Stimulated activated CD8-positive, alpha-beta memory T cell treated with anti-CD3 and anti-CD28 coated beads, Interleukin-2, amount 100 ng/mL, for 1 hour (primary cell): Measurements from ENCODE around the gene CDNF.
"Not testable (repeated sequence)": the region's sequence is repeated elsewhere in the genome, so short reads cannot be mapped to it uniquely, and the experiment has no call there.

Source experiments
- DNase-seq, 2 donors: peaks; one replicate each; pipeline ENCODE4 v3.0.0-alpha.2; 2020; ENCODE audit warnings: low read depth in 2 of 2

The CDNF gene

DNA sequence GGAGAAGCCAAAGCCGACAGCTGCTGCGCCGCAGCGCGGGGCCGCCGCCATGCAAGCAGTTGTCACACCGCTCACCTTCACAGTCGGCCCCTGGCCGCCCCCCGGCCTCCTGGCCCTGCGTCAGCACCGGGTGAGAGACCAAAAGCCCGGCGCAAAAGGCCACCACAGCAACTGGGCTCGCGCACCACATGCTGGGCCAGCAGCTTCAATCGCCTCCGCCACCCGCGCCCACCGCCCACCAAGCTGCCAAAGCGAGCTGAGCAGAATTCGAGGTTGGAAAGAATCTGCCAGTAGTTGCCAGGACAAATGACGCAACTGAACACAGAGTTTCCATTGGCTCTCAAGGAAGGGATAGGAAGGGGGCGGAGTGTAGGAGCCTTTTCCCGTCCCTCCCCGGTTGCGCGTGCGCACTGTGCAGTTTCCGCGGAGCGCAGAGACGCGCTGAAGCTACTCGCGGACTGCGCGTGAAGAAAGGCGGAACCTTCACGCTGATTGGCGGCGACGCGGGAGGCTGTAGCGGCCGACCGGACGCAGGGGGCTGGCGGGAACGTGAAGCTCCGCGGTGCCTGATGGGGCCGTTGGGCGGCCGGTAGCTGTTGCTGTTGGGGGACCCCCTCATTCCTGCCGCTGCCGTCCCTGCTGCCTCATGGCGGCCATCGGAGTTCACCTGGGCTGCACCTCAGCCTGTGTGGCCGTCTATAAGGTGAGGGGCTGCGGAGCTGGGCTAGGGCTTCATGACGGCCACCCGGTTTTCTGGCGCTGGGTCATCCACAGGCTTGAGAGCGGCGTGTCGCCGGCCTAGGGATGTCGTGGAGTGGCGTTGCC lies at the start of gene CDNF, which contains the start of the genes HSPA14 and MSANTD7:
Gene CDNF, minus strand, starts transcription at position 281 of the 825 bp plus-strand sequence. Its CDS starts 91 bp downstream, at position 190.
Gene HSPA14, plus strand, starts transcription at position 550 of the 825 bp plus-strand sequence. Its CDS starts 97 bp downstream, at position 647.
Gene MSANTD7, plus strand, starts transcription at position 550 of the 825 bp plus-strand sequence. CDS start 3,979 bp downstream, outside the sequence.
- peak; percentile 99 for DNase-seq

DNA sequence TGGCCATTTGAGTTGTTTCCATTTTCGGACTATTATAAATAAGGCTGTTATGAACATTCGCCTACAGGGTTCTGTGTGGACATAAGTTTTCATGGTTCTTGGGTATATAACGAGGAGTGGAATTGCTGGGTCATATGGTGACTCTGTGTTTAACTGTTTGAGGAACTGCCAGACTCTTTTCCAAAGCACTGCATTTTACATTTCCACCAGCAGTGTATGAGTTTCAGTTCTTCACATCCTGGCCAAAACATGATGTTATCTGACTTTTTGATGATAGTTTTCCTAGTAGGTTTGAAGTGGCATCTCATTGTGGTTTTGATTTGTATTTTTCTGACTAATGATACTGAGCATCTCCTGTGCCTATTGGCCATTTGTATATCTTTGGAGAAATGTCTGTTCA lies 46.2 kb upstream of the CDNF start:
- no peak for DNase-seq

DNA sequence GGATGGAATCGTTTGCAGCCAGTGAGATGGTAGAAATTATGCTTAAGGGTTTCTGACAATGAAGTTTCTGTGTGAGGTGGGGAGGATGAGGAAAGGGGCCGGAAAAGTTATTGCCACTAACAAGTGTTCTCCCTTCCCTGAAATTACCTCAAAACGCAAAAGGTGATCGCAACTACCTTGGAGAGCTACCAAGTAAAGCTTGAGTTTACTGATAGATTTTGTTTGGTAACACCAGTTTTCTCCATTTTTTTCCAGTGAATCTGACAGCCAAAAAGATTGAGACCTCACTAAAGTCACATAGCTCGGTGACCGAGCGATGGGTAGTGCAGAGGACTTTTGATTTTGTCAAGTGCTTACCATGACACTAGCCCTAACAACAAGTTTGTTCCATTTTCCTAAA lies 42.4 kb upstream of the CDNF start:
- no peak for DNase-seq

DNA sequence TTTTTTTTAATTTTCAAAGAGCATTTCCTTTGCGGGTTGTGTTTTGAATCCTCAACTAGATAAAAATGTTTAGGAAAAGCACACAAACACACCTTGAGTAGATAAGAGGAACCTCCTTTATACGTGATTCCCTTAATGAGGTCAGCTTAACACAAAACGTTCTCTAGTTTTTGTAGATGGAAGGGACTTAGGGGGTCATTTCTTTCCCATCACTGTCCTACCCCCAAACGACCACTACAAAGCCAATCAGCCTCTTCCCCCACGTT lies 42.0 kb upstream of the CDNF start:
- DNase-seq = no peak

DNA sequence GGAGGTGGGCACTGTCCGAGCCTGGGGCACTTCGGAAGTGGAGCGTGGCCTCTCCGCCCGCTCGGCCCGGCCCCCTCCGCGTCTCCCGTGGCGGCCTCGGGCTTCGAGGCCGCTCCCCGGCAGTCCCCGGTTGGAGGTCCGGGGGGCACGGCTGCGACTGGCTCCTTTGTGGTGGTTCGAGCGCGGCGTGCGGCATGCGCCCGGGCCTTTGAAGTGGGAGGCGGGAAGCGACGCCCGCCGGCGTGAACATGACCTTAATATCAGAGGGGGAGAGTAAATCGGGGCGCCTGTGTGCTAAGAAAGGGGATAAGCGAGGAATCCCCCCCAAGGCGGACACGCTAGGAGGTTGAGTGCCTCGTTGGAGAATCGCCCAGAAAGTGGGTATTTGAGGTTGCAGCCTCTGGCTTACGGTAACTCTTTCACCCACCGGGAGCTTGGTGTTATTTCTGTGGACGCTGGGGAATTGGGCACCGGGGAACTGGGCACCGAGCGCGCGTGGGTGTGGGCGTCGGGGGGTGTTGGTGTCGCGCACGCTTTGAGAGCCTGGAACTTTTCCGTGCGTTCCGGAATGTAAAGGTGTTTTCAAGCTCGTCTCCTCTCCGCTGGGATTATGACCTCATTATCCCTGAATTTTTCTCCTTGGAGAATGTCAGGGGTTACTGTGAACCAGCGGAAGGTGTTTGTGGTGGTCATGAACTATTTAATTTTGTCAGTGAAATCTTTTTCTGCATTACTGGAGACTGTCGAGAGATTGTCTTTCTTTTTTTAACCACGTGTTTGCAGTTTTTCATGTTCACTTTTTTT lies 41.5 kb upstream of the CDNF start:
- DNase-seq = peak; percentile 1 to 3

DNA sequence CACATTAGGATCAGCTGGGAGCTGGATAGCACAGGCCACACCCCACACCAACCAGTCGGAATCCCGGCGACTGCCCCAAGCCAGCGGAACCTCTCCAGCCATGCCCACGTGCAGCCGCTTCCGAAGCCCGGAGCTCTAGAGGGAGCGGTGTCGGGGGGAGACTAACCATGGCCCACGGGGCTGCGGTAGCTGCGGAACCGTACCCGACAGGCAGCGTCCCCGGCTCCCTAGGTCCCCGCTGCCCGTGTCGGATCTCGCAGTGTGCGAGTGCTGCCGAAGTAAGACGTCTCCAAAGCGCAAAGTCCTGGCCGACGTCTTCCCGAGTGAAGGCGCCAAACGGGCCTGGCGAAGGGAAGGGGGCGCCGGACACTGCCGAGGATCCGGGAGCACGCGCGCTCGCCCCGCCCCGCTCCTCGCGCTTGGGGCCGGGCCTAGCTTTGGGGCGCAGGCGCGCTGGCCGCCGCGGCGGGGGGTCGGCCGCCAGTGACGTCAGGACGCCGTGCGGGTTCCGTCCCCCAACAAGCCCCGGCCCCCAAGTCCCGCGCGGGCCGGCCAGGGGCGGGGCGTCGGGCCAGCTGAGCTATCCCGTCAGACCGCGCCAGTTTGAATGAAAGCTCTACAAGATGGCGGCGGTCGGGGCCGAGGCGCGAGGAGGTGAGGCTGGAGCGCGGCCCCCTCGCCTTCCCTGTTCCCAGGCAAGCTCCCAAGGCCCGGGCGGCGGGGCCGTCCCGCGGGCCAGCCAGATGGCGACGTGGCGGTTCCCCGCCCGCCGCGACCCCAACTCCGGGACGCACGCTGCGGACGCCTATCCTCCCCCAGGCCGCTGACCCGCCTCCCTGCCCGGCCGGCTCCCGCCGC lies 40.7 kb upstream of the CDNF start, which contains the start of gene SUV39H2:
Gene SUV39H2, plus strand, starts transcription at position 601 of the 858 bp plus-strand sequence. Its CDS starts 23 bp downstream, at position 624.
- peak; percentile 85 to 86 for DNase-seq

DNA sequence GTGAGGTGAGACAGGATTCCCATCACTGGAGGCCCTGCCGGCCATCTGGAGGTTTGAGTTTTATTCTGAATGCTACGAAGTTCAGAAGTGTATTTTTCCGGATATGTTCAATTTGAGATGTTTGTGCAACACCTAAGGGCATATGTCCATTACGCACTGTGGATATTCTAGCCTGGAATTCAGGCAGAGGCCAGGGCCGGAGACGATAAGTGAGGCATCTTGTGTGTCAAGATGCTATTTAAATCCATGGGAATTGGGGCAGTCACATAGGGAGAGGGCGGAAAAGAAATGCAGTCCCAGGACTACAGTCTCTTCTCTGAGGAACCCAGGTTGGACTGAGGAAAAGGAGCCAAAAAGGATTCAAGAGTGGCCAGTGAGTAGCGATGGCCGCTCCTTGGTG lies 38.9 kb upstream of the CDNF start:
- no peak for DNase-seq

DNA sequence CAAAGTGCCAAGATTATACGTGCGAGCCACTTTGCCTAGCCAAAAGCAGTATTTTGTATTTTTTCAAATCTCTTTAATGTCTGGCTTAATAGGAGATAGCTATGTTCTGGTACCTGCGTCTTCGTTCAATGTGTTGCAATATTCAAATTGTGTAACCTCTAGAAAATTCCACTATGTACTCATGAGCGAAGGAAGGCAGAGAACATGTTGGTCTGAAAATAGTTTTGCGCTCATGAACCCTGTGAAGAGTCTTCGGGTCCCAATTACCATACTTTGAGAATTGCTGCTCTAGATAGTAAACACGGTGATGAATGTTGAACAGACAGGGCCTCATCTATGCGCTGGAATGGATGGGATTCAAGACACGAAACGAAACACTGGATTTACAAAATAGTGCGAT lies 38.1 kb upstream of the CDNF start:
- DNase-seq = no peak

DNA sequence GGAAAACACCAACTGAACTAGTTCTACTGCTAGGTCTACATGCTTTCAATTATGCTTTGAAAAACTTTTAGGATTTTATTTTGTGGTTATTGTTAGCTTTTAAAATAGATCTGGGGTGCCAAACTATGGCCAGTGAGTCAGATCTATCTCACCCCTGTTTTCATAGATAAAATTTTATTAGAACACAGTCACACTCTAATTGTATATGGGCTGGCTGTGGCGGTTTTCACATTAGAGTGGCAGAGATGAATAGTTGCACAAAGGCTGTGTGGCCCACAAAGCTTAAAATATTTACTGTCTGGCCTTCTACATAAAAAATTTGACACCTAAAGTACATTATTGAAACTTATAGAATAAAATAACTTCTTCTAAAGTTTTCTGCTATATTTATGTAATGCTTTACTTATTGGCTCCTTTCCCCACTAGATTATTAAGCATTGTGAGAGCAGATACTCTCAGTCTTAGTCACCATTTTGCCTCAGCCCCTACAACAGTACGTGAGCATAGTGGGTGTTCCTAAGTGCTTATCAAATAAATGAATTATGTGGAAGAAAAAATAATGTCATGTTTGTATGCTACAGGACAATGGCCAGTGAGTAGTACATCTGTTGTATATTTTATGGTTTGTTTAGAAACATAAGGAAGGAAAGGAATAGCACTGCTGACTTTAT lies 35.4 kb upstream of the CDNF start:
- DNase-seq = no peak

DNA sequence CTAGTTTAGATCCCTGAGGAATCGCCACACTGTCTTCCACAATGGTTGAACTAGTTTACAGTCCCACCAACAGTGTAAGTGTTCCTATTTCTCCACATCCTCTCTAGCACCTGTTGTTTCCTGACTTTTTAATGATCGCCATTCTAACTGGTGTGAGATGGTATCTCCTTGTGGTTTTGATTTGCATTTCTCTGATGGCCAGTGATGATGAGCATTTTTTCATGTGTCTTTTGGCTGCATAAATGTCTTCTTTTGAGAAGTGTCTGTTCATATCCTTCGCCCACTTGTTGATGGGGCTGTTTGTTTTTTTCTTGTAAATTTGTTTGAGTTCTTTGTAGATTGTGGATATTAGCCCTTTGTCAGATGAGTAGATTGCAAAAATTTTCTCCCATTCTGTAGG lies 27.0 kb upstream of the CDNF start:
- DNase-seq = not testable (repeated sequence)

DNA sequence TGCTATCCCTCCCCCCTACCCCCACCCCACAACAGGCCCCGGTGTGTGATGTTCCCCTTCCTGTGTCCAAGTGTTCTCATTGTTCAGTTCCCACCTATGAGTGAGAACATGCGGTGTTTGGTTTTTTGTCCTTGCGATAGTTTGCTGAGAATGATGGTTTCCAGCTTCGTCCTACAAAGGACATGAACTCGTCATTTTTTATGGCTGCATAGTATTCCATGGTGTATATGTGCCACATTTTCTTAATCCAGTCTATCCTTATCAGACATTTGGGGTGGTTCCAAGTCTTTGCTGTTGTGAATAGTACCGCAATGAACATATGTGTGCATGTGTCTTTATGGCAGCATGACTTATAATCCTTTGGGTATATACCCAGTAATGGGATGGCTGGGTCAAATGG lies 26.6 kb upstream of the CDNF start:
- not testable (repeated sequence) for DNase-seq

DNA sequence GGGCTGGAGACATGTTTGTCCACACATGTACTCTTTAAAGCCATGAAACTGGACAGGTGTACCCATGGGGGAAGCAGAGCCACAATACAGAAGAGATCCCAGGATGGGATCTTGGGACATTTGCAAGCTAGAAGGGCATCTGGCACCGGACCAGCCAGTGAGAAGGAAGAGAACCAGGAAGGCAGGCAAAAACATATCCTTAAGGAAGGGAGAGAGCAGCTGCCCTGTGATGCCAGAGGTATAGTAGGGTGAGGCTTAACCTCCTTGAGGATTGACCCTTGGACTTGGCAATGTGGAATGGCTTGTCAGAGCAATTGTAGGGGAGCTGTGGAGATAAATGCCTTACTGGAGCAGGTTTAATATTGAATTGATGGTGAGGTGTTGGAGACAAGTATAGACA lies 23.0 kb upstream of the CDNF start:
- DNase-seq = no peak

DNA sequence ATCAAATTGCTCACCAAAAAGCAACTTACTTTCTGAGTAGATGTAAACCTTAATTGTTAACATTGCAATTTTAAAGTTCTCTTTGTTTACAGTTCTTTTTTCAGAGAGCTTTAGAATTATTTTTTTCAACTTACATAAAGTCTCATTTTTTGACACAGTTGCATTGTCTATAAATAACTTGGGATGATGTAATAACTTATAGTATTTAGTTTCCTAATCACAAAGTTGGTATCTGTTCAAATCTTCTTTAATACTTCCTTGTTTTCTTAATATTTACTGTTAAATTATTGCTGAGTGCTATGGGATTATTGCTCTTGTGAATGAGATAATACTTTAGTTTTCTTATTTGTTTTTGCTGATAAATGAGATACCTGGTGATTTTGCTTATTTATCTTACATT lies 21.9 kb upstream of the CDNF start:
- DNase-seq = no peak

DNA sequence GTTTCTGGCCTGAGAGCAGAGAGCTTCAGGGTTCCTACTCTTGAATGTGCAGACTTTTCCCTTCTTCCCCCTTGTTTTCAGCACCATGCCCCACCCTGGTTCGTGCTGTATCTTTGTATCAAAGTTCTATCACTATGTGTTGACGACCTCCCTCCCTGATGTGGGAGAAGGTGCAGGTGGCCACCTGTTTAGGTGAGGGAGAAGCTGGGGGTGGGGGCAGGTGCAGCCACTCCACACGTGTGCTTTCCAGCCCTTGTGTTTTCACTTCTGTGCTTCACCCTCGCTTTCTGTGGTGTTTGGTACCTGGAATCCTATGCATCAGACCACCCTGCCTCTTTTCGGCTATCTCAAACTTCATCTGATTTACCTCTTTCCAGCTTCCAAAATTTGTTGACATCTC lies 21.2 kb upstream of the CDNF start:
- no peak for DNase-seq

DNA sequence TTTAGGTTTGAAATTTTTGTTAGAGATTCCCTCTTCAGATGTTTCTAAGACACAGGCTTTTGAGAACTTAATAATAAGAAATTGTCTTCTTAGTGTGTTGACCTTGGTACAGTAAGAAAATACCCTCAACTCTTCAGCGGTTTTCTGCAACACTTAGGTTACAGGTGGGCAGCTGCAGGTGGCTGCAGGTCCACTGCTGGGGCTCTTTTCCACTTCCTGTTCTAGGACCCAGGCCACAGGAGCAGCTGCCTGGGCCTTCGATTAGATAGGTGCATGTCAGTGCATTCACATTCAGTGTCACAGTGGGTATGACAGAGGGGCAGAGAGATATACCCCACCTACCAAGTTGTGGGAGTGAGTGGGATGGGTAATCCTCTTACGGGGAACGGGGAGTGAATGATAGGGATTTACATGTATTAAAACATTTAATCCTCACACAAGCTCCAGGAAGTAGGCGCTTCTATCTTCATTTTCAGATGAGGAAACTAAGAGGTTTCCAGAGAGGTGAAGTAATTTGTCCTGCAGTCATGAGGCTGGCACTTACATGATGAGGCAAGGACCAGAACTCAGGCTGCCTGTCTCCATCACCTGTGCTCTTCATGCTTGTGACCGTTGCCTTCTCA lies 20.6 kb upstream of the CDNF start:
- no peak for DNase-seq

DNA sequence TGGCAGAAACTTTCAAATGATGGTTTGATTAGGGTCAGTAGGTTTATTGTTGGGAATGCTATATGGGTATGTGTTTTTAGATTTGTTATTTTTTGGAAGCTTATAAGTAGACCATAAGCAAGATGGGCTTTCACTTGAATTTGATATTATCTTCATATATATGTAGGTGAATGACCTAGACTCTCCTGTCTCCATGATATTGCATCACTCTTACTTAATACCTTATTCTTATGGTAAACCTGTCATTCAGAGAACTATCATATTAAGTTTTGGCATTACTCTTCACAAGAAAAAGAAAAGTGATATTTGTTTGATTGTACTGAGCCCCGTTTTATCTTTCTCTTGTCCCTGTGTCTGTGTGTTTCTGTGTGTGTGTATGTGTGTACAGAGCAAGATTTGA lies 17.6 kb upstream of the CDNF start:
- DNase-seq = no peak

DNA sequence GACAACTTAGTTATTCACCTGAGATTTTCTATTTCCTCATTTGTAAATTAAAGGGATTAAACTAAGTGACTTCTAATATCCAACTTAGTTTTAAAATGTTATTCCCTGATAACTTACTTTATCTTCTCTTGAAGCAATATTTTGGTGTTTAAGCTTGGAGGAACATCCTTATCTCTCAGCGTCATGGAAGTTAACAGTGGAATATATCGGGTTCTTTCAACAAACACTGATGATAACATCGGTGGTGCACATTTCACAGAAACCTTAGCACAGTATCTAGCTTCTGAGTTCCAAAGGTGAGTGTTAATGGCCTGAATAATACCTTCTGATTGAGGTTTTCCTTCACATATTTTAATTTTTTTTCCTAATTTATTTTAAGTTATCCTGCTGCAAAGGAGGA lies 14.4 kb upstream of the CDNF start:
- no peak for DNase-seq

DNA sequence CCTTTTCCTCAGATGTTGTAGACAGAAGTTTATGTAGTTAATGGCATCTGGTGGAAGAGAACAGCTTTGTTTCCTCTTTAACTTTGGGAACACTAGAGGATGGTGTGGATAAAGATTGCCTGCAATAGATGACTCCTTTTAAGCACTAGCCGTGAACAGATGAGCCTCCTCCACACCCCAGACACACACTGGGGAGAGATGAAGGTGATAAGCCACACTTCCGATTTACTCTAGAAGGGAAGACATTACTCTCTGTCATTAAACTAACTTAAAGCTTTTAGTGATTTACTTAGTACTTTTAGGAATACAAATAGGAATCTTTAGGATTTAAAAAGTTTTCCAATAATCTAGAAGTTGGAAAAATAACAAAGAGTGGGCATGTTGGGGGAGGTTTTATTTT lies 7.1 kb upstream of the CDNF start:
- DNase-seq = no peak

DNA sequence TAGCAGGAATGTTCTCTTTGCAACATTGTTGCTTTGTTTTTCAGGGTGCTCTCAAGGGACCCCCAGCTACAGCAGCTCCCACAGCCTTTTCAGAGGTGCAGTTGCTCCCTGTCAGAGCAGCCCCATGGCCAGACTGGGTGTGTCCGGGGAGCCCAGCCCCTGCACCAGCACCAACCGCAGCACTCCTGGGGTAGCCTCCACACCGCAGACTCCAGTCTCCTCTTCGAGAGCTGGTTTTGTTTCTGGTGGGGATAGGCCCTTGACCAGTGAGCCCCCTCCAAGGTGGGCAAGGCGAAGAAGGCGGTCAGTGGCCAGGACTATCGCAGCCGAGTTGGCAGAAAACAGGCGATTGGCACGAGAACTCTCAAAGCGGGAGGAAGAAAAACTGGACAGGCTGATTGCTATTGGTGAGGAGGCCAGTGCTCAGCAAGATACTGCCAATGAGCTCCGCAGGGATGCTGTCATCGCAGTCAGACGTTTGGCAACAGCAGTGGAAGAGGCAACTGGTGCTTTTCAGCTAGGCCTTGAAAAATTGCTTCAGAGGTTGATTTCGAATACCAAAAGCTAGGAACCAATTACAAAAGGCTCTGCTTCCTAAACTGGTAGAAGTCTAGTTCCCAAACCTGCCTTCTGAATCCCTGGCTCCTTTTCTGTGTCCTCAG lies 5.6 kb upstream of the CDNF start:
- no peak for DNase-seq

DNA sequence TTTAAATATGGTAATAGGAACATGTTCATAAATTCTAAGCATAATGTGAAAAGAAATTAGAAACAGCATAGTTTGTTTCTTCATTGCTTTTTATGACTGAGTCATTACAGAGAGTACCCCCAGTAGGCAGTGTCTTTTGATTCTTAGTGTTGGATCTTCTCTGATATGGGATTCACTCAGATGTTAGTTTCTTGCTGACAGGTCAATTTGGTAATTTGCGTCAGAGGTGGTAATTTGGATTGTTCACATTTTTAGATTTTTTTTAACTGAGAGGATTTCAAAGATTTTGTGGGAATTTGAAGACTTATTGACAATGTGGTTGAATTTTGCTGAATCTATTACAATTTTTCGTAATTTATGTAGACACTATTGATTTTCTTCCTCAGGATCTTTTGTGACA lies 2.3 kb upstream of the CDNF start:
- no peak for DNase-seq
